T-cell (primary cell): ENCODE measurements around the gene FSD2. TPM values are rescaled to one million over a fixed set of nuclear protein-coding genes. Genes with fewer than 3 reads are reported as not detected.
"Not testable (repeated sequence)": the region's sequence is repeated elsewhere in the genome, so short reads cannot be mapped to it uniquely, and the experiment has no call there.

Experiments
- ATAC-seq, 4 experiments: fragments of 200-7000 bp in 3 of 4; fragments of 150-1000 bp in 1 of 4; cut with Tn5 transposase; replicated peaks in 1 of 4; 1 replicate in 3 of 4; 2 replicates in 1 of 4; pipeline ENCODE4 v1.10.0; 2021; ENCODE audit warnings: moderate library complexity in 3 of 4, mild to moderate bottlenecking in 2 of 4, moderate number of reproducible peaks in 1 of 4
- CTCF ChIA-PET, 2 donors: fragments of 300-600 bp; sonication (Branson Sonifier 250); formaldehyde crosslinking; loops; one replicate each; lab custom pipeline; 2022; ENCODE audit warnings: antibody characterized with exemption in 2 of 2; lab: Charles Lee
- POLR2A ChIA-PET, 2 donors: fragments of 300-600 bp; sonication (Branson Sonifier 250); formaldehyde crosslinking; loops; one replicate each; lab custom pipeline; 2022; ENCODE audit warnings: antibody characterized with exemption in 2 of 2; lab: Charles Lee
- DNase-seq, 35 experiments: peaks; one replicate each; pipeline versions ENCODE4 v3.0.0 to v3.0.0-alpha.2; 2013 to 2023
- H3K27ac ChIP-seq: one replicate; pipeline ENCODE4 v1.5.1; 2013; ENCODE audit warnings: low read length
- H3K27me3 ChIP-seq, 2 experiments: replicated peaks in 1 of 2; 1 replicate in 1 of 2; 2 replicates in 1 of 2; pipeline versions ENCODE4 v1.6.1 to v1.7.0; 2013; ENCODE audit warnings: low read length in 1 of 2, mixed read lengths in 1 of 2; ENCODE audit not compliant: control insufficient read depth in 2 of 2, insufficient read depth in 2 of 2; ENCODE audit errors: extremely low read depth in 1 of 2
- H3K36me3 ChIP-seq, 2 donors: 1 replicate in 1 of 2; 2 replicates in 1 of 2; pipeline versions ENCODE4 v1.6.1 to v1.7.0; 2013; ENCODE audit warnings: low read length in 1 of 2; ENCODE audit not compliant: control insufficient read depth in 2 of 2, insufficient read depth in 1 of 2; ENCODE audit errors: extremely low read depth in 1 of 2
- H3K4me1 ChIP-seq, 2 experiments: 1 replicate in 1 of 2; 2 replicates in 1 of 2; pipeline versions ENCODE4 v1.6.1 to v1.7.0; 2013; ENCODE audit warnings: low read length in 2 of 2, mixed read lengths in 1 of 2; ENCODE audit not compliant: insufficient read depth in 2 of 2, control insufficient read depth in 1 of 2; ENCODE audit errors: extremely low read depth in 1 of 2
- H3K4me3 ChIP-seq, 2 donors: 1 replicate in 1 of 2; 2 replicates in 1 of 2; pipeline versions ENCODE4 v1.5.1 to v1.7.0; 2013; ENCODE audit warnings: mild to moderate bottlenecking in 2 of 2, low read length in 1 of 2, moderate library complexity in 1 of 2; ENCODE audit not compliant: control insufficient read depth in 1 of 2; ENCODE audit errors: extremely low read depth in 1 of 2
- H3K9me3 ChIP-seq: 2 replicates; pipeline ENCODE4 v1.7.0; 2013
- H3K27ac Mint-ChIP-seq, 2 donors: one replicate each; pipeline ENCODE4 v1.8.0; 2020 to 2021; ENCODE audit warnings: mild to moderate bottlenecking in 2 of 2, mixed read lengths in 2 of 2
- H3K27me3 Mint-ChIP-seq, 2 donors: one replicate each; pipeline ENCODE4 v1.8.0; 2021 to 2022; ENCODE audit warnings: mixed read lengths in 2 of 2
- H3K36me3 Mint-ChIP-seq: one replicate; pipeline ENCODE4 v1.8.0; 2021; ENCODE audit warnings: mixed read lengths
- H3K4me1 Mint-ChIP-seq, 3 donors: one replicate each; pipeline ENCODE4 v1.8.0; 2020 to 2022; ENCODE audit warnings: mixed read lengths in 3 of 3, mild to moderate bottlenecking in 1 of 3
- H3K4me3 Mint-ChIP-seq, 3 donors: one replicate each; pipeline ENCODE4 v1.8.0; 2020 to 2022; ENCODE audit warnings: mild to moderate bottlenecking in 3 of 3, mixed read lengths in 3 of 3, moderate library complexity in 3 of 3
- H3K9me3 Mint-ChIP-seq, 3 donors: one replicate each; pipeline ENCODE4 v1.8.0; 2020 to 2022; ENCODE audit warnings: mixed read lengths in 3 of 3
- WGBS: methylation state at CpG from one replicate; pipeline ENCODE4 v1.1.5; 2013; ENCODE audit warnings: missing lambda C conversion rate; ENCODE audit not compliant: insufficient coverage; 5-methylcytosine and 5-hydroxymethylcytosine counted together
- total RNA-seq, 35 experiments: library from RNA in 6 of 35; stranded (reverse) in 6 of 35; fragments of 120-200 nt in 1 of 35; gene quantifications; one replicate each; pipeline versions ENCODE4 v1.2.1 to v1.2.4 and lab custom pipeline; 2013 to 2026

The FSD2 gene
- total RNA-seq, 5 donors from 2014 or later (not counting 1 experiment from before 2014, with no cell fraction given) = not detected

DNA sequence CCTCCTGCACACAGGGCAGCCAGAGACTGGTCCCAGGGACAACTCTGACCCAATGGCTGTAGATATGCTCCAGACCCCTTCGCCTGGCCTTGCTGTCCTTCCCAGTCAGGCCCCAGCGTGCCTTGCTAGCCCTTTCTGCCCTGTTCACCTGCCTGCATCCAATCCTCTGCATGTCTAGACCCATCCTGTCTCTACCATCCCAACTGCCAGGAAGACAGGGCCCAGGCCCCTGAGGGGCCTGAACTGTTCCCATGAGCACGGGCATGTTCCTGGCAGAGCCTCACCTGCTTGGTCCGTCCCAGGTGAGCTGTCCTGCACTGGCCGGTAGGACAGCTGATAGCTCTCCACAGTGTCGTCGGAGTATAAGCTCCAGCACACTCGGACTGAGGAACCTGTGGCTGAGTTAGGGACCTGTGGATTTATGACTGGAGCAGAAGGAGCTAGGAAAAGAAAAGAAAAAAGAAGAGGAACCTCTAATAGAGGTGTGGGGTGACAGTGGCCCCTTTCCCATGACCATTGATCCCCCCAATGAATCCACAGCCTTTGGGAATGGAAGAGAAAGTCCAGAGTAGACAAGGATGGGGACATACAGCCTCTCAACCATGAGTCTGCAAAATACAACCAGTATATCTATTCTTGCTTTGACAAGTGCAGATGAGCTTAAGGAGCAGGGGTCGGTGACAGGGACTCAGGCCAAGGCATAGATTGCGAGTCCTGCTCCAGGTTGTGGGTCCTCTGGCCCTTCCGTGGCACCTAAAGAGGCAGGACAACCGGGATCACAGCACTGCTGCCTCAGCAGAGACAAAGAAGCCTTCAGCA is 33.9 kb downstream of the FSD2 start:
- H3K27me3 Mint-ChIP-seq = no peaks in the 10 kb centered on the region
- H3K9me3 Mint-ChIP-seq = no peaks in the 10 kb centered on the region
- ChIA-PET CTCF (no interaction called here), POLR2A (no interaction called here)
- no peak overlapping the region for H3K4me3 ChIP-seq
- no peak overlapping the region for H3K4me3 Mint-ChIP-seq
- ATAC-seq (no peak), DNase-seq (no peak)
- H3K36me3 ChIP-seq = no peaks in the 10 kb centered on the region
- peaks cover 0 to 6% of the 10 kb centered on the region in 2 experiments for H3K27me3 ChIP-seq
- H3K4me1 Mint-ChIP-seq = no peaks in the 10 kb centered on the region
- H3K36me3 Mint-ChIP-seq = peaks cover 23% of the 10 kb centered on the region
- no peak overlapping the region for H3K27ac Mint-ChIP-seq
- 90% methylated on average over 6 of the region's 12 CpGs for WGBS
- H3K27ac ChIP-seq = no peak overlapping the region
- no peaks in the 10 kb centered on the region for H3K9me3 ChIP-seq
- H3K4me1 ChIP-seq = no peaks in the 10 kb centered on the region

DNA sequence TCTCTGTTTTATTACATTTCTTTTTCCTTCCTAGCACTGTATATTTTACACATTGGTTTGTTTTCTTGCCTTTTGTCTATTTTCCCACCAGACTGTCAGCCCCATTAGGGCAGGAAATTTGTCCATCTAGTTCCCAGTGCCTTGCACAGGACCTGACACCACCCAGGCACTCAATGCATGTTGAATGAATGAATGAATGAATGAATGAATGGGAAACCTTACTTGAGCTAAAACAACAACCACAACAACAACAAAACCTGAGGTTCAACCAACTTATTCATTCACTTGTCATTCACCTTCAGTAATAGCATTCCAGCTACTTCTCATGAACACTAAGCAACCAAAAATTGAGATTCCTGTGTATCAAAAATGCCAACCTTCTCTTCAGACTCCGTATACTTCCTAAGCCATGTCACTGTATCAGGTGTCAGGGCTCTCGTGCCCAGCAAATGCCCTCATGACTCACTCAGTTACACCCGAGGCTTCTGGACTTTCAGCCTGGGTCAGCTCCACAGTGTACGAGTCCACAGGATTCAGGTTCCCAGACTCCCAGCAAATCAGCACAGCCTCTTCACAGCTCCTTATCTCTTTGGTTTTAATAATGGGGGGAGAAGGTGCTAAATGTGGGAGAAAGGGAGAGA is 37.3 kb downstream of the FSD2 start:
- Histone ChIP-seq H3K9me3 (no peaks in the 10 kb centered on the region), H3K36me3 (peaks cover 0 to 6% of the 10 kb centered on the region in 2 donors), H3K27ac (no peak overlapping the region), H3K4me3 (no peak overlapping the region), H3K4me1 (no peaks in the 10 kb centered on the region), H3K27me3 (peaks cover 0 to 4% of the 10 kb centered on the region in 2 experiments)
- no peak overlapping the region for H3K4me3 Mint-ChIP-seq
- ChIA-PET POLR2A (no interaction called here), CTCF (no interaction called here)
- no peaks in the 10 kb centered on the region for H3K9me3 Mint-ChIP-seq
- no peaks in the 10 kb centered on the region for H3K27me3 Mint-ChIP-seq
- ATAC-seq = no peak
- peaks cover 43% of the 10 kb centered on the region for H3K36me3 Mint-ChIP-seq
- no peak for DNase-seq
- 88% methylated on average over 3 of the region's 4 CpGs for WGBS
- no peak overlapping the region for H3K27ac Mint-ChIP-seq
- H3K4me1 Mint-ChIP-seq = no peaks in the 10 kb centered on the region

- WGBS = 100% methylated on average over 1 of the region's 2 CpGs
- Histone ChIP-seq H3K9me3 (no peaks in the 10 kb centered on the region), H3K4me3 (no peak overlapping the region), H3K27me3 (peaks cover 0 to 4% of the 10 kb centered on the region in 2 experiments), H3K4me1 (no peaks in the 10 kb centered on the region), H3K36me3 (peaks cover 0 to 6% of the 10 kb centered on the region in 2 donors), H3K27ac (no peak overlapping the region)
- no peak for DNase-seq
- H3K4me1 Mint-ChIP-seq = no peaks in the 10 kb centered on the region
- H3K4me3 Mint-ChIP-seq = no peak overlapping the region
- H3K36me3 Mint-ChIP-seq = peaks cover 47% of the 10 kb centered on the region
- ChIA-PET CTCF (interaction anchor here in 1 of 2 donors (0.5 to 0.7 kb wide), 2 partner anchors 39 to 66 kb away, joined by 3 to 4 read pairs; no protein-coding TSS in a partner anchor), POLR2A (interaction anchor here (0.7 to 0.8 kb wide), 2 partner anchors 64 to 78 kb away, joined by 4 to 6 read pairs; no protein-coding TSS in a partner anchor)
- no peak overlapping the region for H3K27ac Mint-ChIP-seq
- H3K27me3 Mint-ChIP-seq = no peaks in the 10 kb centered on the region
- no peaks in the 10 kb centered on the region for H3K9me3 Mint-ChIP-seq
- ATAC-seq = no peak
These were observed 38.6 kb downstream of the FSD2 start for GRCh38 chr15:82767163-82767829.

- H3K9me3 ChIP-seq, H3K4me1 Mint-ChIP-seq: not testable (repeated sequence)
These were observed 39.7 kb downstream of the FSD2 start for GRCh38 chr15:82766201-82766600.

GRCh38 chr15:82764740-82765139 is 41.1 kb downstream of the FSD2 start:
- ChIA-PET POLR2A (interaction anchor here in 1 of 2 donors (0.6 kb wide), 1 partner anchor 31 kb away, joined by 3 read pairs; no protein-coding TSS in a partner anchor), CTCF (interaction anchor here (0.5 to 0.6 kb wide), 2 partner anchors 23 to 180 kb away, joined by 4 to 6 read pairs; no protein-coding TSS in a partner anchor)
- H3K27ac ChIP-seq = no peak overlapping the region
- Mint-ChIP-seq H3K4me3 (no peak overlapping the region), H3K4me1 (peaks cover 0 to 8% (median 3%) of the 10 kb centered on the region in 3 donors), H3K9me3 (no peaks in the 10 kb centered on the region), H3K27me3 (no peaks in the 10 kb centered on the region), H3K36me3 (peaks cover 50% of the 10 kb centered on the region), H3K27ac (no peak overlapping the region)
- ATAC-seq = no peak
- H3K9me3 ChIP-seq = no peaks in the 10 kb centered on the region
- 75% methylated on average over 5 of the region's 9 CpGs for WGBS
- H3K4me1 ChIP-seq = no peaks in the 10 kb centered on the region
- H3K4me3 ChIP-seq = no peak overlapping the region
- DNase-seq = no peak
- no peaks in the 10 kb centered on the region for H3K27me3 ChIP-seq
- H3K36me3 ChIP-seq = peaks cover 0 to 13% of the 10 kb centered on the region in 2 donors

More at GRCh38 chr15:82766201-82766600, 39.7 kb downstream of the FSD2 start:
- POLR2A ChIA-PET = interaction anchor here in 1 of 2 donors (0.5 to 0.8 kb wide), 2 partner anchors 64 to 79 kb away, joined by 3 to 4 read pairs; no protein-coding TSS in a partner anchor
- H3K36me3 Mint-ChIP-seq = peaks cover 49% of the 10 kb centered on the region
- H3K36me3 ChIP-seq, H3K27ac Mint-ChIP-seq, H3K27ac ChIP-seq, H3K27me3 ChIP-seq, ATAC-seq, DNase-seq, H3K27me3 Mint-ChIP-seq, H3K4me1 ChIP-seq, H3K4me3 Mint-ChIP-seq, H3K9me3 Mint-ChIP-seq, CTCF ChIA-PET, H3K4me3 ChIP-seq: not testable (repeated sequence)
- 93% methylated on average over 6 of the region's 7 CpGs for WGBS

- CTCF ChIA-PET = interaction anchor here in 1 of 2 donors (0.6 kb wide), 1 partner anchor 19 kb away, joined by 3 read pairs; no protein-coding TSS in a partner anchor
- Mint-ChIP-seq H3K4me3 (no peak overlapping the region), H3K27ac (no peak overlapping the region), H3K36me3 (peaks cover 49% of the 10 kb centered on the region), H3K27me3 (no peaks in the 10 kb centered on the region), H3K9me3 (no peaks in the 10 kb centered on the region), H3K4me1 (peaks cover 0 to 8% (median 3%) of the 10 kb centered on the region in 3 donors)
- no peak for ATAC-seq
- POLR2A ChIA-PET = interaction anchor here in 1 of 2 donors (0.5 to 0.6 kb wide), 2 partner anchors 31 to 70 kb away, joined by 3 to 4 read pairs; no protein-coding TSS in a partner anchor
- 100% methylated on average over 1 of the region's 4 CpGs for WGBS
- DNase-seq = no peak
- no peak overlapping the region for H3K27ac ChIP-seq
- H3K4me1 ChIP-seq = no peaks in the 10 kb centered on the region
- H3K9me3 ChIP-seq = no peaks in the 10 kb centered on the region
- H3K36me3 ChIP-seq = peaks cover 0 to 14% of the 10 kb centered on the region in 2 donors
- H3K4me3 ChIP-seq = no peak overlapping the region
- H3K27me3 ChIP-seq = no peaks in the 10 kb centered on the region
These were observed 41.8 kb downstream of the FSD2 start for GRCh38 chr15:82764117-82764490.
